Testis (tissue), 3 donors: Measurements from ENCODE around the gene PRKN. TPM values are rescaled to one million over a fixed set of nuclear protein-coding genes. Genes with fewer than 3 reads are reported as not detected.

Experiments used
- DNase-seq: peaks from one replicate; pipeline ENCODE4 v3.0.0-alpha.2; 2019
- H3K27ac ChIP-seq, 2 donors: fragments of 200-600 bp; sonication (generic); one replicate each; pipeline ENCODE4 v1.5.1; 2019
- H3K27me3 ChIP-seq: fragments of 200-600 bp; sonication (generic); one replicate; pipeline ENCODE4 v1.5.1; 2019
- H3K36me3 ChIP-seq: fragments of 200-600 bp; sonication (generic); one replicate; pipeline ENCODE4 v1.5.1; 2017; ENCODE audit warnings: low read depth; ENCODE audit errors: missing control alignments
- H3K4me1 ChIP-seq: fragments of 200-600 bp; sonication (generic); one replicate; pipeline ENCODE4 v1.5.1; 2019
- H3K4me3 ChIP-seq, 2 donors: fragments of 200-600 bp; sonication (generic); one replicate each; pipeline ENCODE4 v1.5.1; 2017 to 2019
- H3K9me3 ChIP-seq: fragments of 200-600 bp; sonication (generic); one replicate; pipeline ENCODE4 v1.5.1; 2017
- POLR2A ChIP-seq: fragments of 450-650 bp; IDR thresholded peaks from one replicate; pipeline ENCODE4 v1.6.1; 2017; ENCODE audit warnings: antibody characterized with exemption, mild to moderate bottlenecking, moderate library complexity
- WGBS, 2 donors: methylation state at CpG; one replicate each; pipeline ENCODE4 v1.1.5; 2018; 5-methylcytosine and 5-hydroxymethylcytosine counted together
- intact Hi-C: fragments of 100-400 bp; cut with DNase I; formaldehyde crosslinking; loops from one replicate; pipeline ENCODE4 v1.15.1; 2023; ENCODE audit warnings: low total_unique reads
- polyA plus RNA-seq: library from polyadenylated mRNA; stranded (reverse); fragments of 350-450 nt; fragmentation: Illumina TruSeq; extraction: RNeasy Lipid Tissue Mini Kit (QIAGEN cat#74804); gene quantifications from one replicate; pipeline ENCODE4 v1.2.3, GENCODE V29; 2014; ENCODE audit warnings: low read depth, low replicate concordance; ENCODE audit not compliant: insufficient read depth
- total RNA-seq, 2 donors: library from RNA; depleted of rRNA; stranded (reverse); fragments of >200 nt; gene quantifications; one replicate each; pipeline ENCODE4 v1.2.3, GENCODE V29; 2016
- TF ChIP-seq, protein P1 (sequence below), 3 experiments: fragments of 450-650 bp in 2 of 3; fragments of 200-600 bp in 1 of 3; sonication (generic) in 1 of 3; IDR thresholded peaks; one replicate each; pipeline ENCODE4 v1.5.1; 2016 to 2019; ENCODE audit warnings: antibody characterized with exemption in 3 of 3, mild to moderate bottlenecking in 2 of 3, moderate library complexity in 1 of 3

Gene PRKN
- total and polyA plus RNA-seq, 3 donors from 2014 or later, result 19.1 to 34.5 (median 28.8) TPM

DNA sequence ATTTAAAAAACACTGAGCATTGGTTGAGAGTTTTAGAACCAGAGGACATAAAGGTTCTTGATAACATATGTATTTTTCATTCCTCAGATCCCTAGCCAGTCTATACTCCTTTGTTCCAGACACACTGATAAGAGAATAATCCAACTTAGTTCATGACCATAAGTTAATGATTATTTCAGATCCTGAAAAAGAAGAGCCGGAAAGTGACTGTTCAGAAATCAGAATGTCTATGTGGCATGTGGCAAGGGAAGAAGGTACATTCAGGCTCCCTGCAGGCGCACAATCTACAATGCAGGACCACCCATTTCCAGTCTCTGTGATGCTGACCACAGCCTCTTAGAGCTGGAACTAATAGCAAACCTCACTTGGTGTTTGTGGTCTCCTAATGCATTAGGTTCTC lies 787.0 kb downstream of the PRKN start:
- DNase-seq, result no peak
- WGBS, 2 donors, result 92 to 93% methylated on average over 2 of the region's 2 CpGs
- H3K4me3 ChIP-seq, result no peak overlapping the region
- H3K36me3 ChIP-seq, result no peaks in the 10 kb centered on the region
- no peak overlapping the region for H3K27ac ChIP-seq
- no peaks in the 10 kb centered on the region for H3K27me3 ChIP-seq
- H3K4me1 ChIP-seq, result peaks cover 2% of the 10 kb centered on the region
- H3K9me3 ChIP-seq, result no peaks in the 10 kb centered on the region
- intact Hi-C loops, result no loop called here
- TF ChIP-seq, protein P1, sequence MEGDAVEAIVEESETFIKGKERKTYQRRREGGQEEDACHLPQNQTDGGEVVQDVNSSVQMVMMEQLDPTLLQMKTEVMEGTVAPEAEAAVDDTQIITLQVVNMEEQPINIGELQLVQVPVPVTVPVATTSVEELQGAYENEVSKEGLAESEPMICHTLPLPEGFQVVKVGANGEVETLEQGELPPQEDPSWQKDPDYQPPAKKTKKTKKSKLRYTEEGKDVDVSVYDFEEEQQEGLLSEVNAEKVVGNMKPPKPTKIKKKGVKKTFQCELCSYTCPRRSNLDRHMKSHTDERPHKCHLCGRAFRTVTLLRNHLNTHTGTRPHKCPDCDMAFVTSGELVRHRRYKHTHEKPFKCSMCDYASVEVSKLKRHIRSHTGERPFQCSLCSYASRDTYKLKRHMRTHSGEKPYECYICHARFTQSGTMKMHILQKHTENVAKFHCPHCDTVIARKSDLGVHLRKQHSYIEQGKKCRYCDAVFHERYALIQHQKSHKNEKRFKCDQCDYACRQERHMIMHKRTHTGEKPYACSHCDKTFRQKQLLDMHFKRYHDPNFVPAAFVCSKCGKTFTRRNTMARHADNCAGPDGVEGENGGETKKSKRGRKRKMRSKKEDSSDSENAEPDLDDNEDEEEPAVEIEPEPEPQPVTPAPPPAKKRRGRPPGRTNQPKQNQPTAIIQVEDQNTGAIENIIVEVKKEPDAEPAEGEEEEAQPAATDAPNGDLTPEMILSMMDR (IDR thresholded peaks at IDR 0.05), result no peak
- TF ChIP-seq POLR2A, result no peak

GRCh38 chr6:161926324-161926723 lies 801.2 kb downstream of the PRKN start:
- TF ChIP-seq, protein P1 (IDR thresholded peaks at IDR 0.05), result no peak
- no peak for TF ChIP-seq POLR2A
- peaks cover 3% of the 10 kb centered on the region for H3K4me1 ChIP-seq
- intact Hi-C loops, result no loop called here
- no peaks in the 10 kb centered on the region for H3K36me3 ChIP-seq
- no peak overlapping the region for H3K27ac ChIP-seq
- 89 to 92% methylated on average over 5 of the region's 5 CpGs for WGBS, 2 donors
- no peak overlapping the region for H3K4me3 ChIP-seq
- H3K27me3 ChIP-seq, result no peaks in the 10 kb centered on the region
- DNase-seq, result no peak
- no peaks in the 10 kb centered on the region for H3K9me3 ChIP-seq

GRCh38 chr6:161924516-161925116 lies 803.0 kb downstream of the PRKN start:
- intact Hi-C loops, result no loop called here
- 79 to 80% methylated on average over 5 of the region's 5 CpGs for WGBS, 2 donors
- Histone ChIP-seq H3K27me3 (no peaks in the 10 kb centered on the region), H3K9me3 (no peaks in the 10 kb centered on the region), H3K27ac (no peak overlapping the region), H3K4me1 (peaks cover 3% of the 10 kb centered on the region), H3K4me3 (no peak overlapping the region), H3K36me3 (no peaks in the 10 kb centered on the region)
- no peak for TF ChIP-seq POLR2A
- TF ChIP-seq, protein P1 (IDR thresholded peaks at IDR 0.05), result no peak
- DNase-seq, result no peak

- TF ChIP-seq POLR2A, result no peak
- TF ChIP-seq, protein P1 (IDR thresholded peaks at IDR 0.05), result peak in 1 of 3 experiments; percentile 15
- WGBS, 2 donors, result 23 to 63% methylated on average over 1 of the region's 1 CpG
- DNase-seq, result peak; percentile 81
- Histone ChIP-seq H3K36me3 (no peaks in the 10 kb centered on the region), H3K27me3 (no peaks in the 10 kb centered on the region), H3K4me1 (peaks cover 3% of the 10 kb centered on the region), H3K9me3 (no peaks in the 10 kb centered on the region), H3K27ac (no peak overlapping the region), H3K4me3 (no peak overlapping the region)
- intact Hi-C loops, result no loop called here
These were observed 804.9 kb downstream of the PRKN start for GRCh38 chr6:161922631-161923119.
